Left renal cortex interstitium (tissue), 4 donors: ENCODE measurements around the gene FAM234A. TPM values are rescaled to one million over a fixed set of nuclear protein-coding genes. Genes with fewer than 3 reads are reported as not detected.
"Not testable (repeated sequence)": the region's sequence is repeated elsewhere in the genome, so short reads cannot be mapped to it uniquely, and the experiment has no call there.

Source experiments
- DNase-seq, 4 donors: peaks; one replicate each; pipeline ENCODE4 v3.0.0-alpha.2; 2013; ENCODE audit warnings: low read depth in 4 of 4, low spot score in 2 of 4, missing footprints in 1 of 4
- polyA plus RNA-seq, 4 donors: library from polyadenylated mRNA; unstranded; fragments of 120-200 nt; gene quantifications; one replicate each; pipeline ENCODE4 v1.2.1, GENCODE V29; 2013; ENCODE audit not compliant: insufficient read length in 4 of 4

The FAM234A gene
- polyA plus RNA-seq, 4 donors: 63.7 to 91.2 (median 82.5) TPM

- DNase-seq: no peak
These were observed 4.8 kb upstream of the FAM234A start for GRCh38 chr16:229731-230281.

GRCh38 chr16:230351-230750 is 4.3 kb upstream of the FAM234A start:
- DNase-seq: not testable (repeated sequence)

GRCh38 chr16:230949-231348 is 3.7 kb upstream of the FAM234A start:
- no peak for DNase-seq

- DNase-seq: no peak
These were observed 5.3 kb downstream of the FAM234A start for GRCh38 chr16:239948-240277.

- no peak for DNase-seq
These were observed 5.9 kb downstream of the FAM234A start for GRCh38 chr16:240559-240958.

GRCh38 chr16:242281-242680 is 7.7 kb downstream of the FAM234A start:
- DNase-seq: no peak

- no peak for DNase-seq
These were observed 8.7 kb downstream of the FAM234A start for GRCh38 chr16:243348-243747.

GRCh38 chr16:245105-245504 is 10.5 kb downstream of the FAM234A start:
- DNase-seq: no peak

- no peak for DNase-seq
These were observed 12.4 kb downstream of the FAM234A start for GRCh38 chr16:247027-247426.

GRCh38 chr16:249431-249830 is 14.8 kb downstream of the FAM234A start:
- no peak for DNase-seq

- no peak for DNase-seq
These were observed 18.0 kb downstream of the FAM234A start for GRCh38 chr16:252366-253337.

- no peak for DNase-seq
These were observed 19.2 kb downstream of the FAM234A start for GRCh38 chr16:253833-254232.

- DNase-seq: no peak
These were observed 19.8 kb downstream of the FAM234A start for GRCh38 chr16:254461-254860.

GRCh38 chr16:255183-255582 is 20.6 kb downstream of the FAM234A start:
- no peak for DNase-seq

GRCh38 chr16:258091-258490 is 23.5 kb downstream of the FAM234A start:
- not testable (repeated sequence) for DNase-seq

- DNase-seq: no peak
These were observed 24.6 kb downstream of the FAM234A start for GRCh38 chr16:259226-259625.

- DNase-seq: no peak
These were observed 25.2 kb downstream of the FAM234A start for GRCh38 chr16:259814-260253.

GRCh38 chr16:260326-260725 is 25.7 kb downstream of the FAM234A start:
- DNase-seq: no peak

GRCh38 chr16:261031-261691 is 26.5 kb downstream of the FAM234A start:
- DNase-seq: no peak

- DNase-seq: no peak
These were observed 27.6 kb downstream of the FAM234A start for GRCh38 chr16:262121-262745.

GRCh38 chr16:263182-263774 is 28.7 kb downstream of the FAM234A start:
- no peak for DNase-seq
